Stimulated activated CD4-positive, alpha-beta T cell treated with anti-CD3 and anti-CD28 coated beads, Interleukin-4, amount 100 ng/mL, for 24 hours (primary cell): ENCODE measurements around the gene SLC2A4RG.
A peak's percentile ranks its signal among the peaks of the same experiment; 100 is the strongest.

Experiments
- DNase-seq: peaks from one replicate; pipeline ENCODE4 v3.0.0-alpha.2; 2020

Gene SLC2A4RG

DNA sequence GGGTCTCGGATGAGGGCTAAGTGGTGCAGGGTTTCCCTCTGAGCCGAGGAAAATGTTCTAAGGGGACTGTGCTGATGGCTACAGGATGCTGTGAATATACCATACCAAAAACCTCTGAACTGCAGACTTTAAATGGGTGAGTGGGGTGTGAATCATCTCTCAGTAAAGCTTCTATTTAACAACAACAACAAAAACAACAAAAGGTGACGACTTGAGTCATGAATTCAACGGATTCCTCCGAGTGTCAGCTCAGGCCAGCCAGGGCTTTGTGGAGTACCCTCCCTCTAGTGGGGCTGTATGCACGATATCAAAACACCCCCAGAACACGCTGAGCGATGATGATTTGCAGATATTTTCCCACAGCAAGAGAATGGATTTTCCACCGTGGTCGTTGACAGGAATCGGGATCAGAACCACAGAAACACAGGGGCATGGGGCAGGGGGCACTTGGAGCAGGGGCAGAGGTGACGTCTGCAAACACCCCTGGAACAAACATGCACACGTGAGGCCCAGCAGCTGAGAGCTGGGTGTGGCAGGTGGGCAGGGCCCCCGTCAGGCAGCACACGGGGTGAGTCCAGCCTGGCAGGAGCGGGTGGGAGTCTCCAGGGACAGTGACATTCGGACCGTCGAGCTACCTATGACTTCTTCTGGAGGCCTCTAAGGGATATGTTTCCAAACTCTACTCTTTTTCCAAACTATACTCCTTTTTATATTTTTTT lies 38.6 kb downstream of the SLC2A4RG start:
- DNase-seq: no peak

DNA sequence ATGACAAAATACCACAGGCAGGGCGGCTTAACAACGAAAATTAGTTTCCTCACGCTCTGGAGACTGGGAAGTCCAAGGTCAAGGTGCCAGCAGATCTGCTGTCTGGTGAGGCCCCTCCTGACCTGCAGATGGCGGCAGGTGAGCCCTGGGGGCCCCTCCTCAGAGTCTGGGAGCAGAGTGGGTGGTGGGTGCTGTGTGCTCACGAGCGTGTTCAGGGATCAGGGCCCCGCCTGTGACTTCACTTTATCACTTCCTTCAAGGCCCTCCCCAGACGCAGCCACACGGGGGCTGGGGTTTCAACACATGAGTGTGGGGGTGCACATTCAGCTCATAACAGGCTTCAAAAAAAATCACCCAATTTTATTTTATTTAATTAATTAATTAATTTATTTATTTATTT lies 39.3 kb downstream of the SLC2A4RG start:
- DNase-seq: no peak

DNA sequence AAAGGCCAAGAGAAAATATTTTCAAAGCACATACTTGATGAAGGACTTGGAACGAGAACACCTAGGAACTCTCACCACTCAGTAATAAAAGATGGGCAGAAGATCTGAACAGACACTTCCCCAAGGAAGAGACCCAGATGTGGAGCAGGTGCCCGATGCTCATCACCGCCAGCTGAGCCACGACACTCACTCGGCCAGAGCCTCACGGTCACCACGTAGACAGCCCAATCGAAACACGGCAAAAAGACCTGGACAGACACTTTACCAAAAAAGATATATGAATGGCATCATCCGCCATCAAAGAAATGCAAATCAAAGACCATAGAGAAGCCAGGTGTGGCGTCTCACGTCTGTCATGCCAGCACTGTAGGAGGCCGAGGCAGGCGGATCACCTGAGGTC lies 41.6 kb downstream of the SLC2A4RG start:
- no peak for DNase-seq

DNA sequence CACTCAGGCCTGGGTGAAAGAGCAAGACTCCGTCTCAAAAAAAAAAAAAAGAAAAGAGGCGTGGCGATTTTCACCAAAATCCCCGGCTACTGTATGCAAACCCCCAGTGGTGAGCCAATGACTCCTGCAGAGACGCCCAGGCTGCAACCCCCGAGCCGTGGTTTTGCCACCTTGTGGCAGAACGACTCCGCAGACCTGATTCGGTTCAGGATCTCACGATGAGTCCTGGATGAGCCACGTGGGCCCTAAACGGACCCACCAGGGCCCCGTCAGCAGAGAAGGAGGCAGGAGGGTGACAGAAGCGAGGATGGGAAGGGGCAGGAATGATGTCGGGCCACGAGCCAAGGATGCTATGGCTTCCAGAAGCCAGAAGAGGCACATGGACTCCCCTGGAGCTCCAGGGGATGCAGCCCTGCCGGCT lies 42.5 kb downstream of the SLC2A4RG start:
- DNase-seq: peak; percentile 33

DNA sequence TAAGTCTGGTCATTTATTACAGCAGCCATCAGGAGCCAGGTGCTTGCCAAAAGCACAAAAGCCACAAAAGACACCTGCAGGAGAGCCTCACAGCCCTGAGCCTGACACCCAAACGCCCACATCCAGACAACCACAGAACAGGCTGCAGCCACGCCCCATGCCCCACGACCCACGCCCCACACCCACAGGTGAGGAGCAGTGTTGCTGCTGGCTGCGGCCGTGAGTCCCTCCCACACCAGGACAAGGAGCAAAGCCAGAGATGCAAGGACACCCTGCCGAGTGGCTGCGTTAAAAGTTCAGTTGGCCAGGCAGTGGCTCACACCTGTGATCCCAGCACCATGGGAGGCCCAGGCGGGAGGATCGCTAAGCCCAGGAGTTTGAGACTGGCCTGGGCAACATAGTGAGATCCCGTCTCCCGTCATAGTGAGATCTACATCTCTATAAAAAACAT lies 43.0 kb downstream of the SLC2A4RG start:
- no peak for DNase-seq

DNA sequence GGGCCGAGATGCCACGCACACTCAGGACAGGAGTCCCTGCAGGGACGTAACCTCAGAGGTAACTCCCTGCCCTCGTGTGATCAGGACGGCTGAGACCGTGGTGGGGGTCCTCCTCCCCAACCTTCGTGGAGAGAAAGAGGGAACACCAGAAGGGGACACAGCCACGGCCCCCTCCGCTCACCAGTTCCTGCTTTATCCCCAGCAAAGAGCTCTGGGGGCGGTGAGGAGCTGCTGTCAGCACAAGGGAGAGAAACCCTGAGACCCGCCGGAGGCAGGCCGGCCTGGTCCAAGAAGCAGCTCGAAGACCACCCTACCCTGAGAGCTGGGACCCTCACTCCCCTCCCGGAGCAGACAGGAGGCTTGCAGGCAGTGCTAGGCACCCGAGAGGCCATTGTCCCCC lies 44.4 kb downstream of the SLC2A4RG start:
- no peak for DNase-seq

DNA sequence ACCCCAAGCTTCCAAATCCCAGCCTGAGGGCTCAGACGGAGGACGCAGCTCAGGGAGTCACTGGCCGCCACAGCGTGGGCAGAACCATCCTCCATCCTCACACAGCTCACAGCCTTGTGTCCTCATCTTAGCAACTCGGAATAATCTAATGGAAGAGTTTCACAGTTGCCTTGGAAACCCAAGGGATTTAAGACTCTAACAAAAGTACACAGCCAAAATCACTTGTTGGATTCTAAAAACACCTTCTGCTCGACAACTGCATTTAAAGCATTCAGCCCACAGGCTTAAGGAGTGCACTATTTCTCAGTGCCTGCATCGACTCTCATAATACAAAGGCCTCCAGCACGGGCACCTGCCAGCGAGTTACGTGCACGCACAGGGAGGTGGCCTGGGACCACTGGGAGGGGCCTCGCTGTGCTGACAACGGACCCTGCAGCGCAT lies 46.1 kb downstream of the SLC2A4RG start:
- DNase-seq: no peak

DNA sequence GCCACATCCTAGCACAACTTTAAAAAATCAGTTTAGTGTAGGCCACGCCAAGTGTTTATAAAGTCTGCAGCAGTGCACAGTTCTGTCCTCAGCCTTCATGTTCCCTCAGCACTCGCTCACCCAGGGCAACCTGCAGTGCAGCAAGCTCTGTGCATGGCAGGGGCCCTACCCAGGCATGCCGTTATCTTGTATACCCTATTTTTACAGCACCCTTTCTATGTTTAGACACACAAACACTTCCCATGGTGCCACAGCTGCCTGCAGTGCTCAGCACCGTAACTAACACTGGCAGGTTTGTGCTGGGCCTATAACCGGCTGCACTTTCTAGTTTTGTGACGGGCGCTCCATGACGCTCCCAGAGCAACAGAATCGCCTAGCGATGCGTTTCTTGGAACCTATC lies 47.7 kb downstream of the SLC2A4RG start:
- DNase-seq: no peak

DNA sequence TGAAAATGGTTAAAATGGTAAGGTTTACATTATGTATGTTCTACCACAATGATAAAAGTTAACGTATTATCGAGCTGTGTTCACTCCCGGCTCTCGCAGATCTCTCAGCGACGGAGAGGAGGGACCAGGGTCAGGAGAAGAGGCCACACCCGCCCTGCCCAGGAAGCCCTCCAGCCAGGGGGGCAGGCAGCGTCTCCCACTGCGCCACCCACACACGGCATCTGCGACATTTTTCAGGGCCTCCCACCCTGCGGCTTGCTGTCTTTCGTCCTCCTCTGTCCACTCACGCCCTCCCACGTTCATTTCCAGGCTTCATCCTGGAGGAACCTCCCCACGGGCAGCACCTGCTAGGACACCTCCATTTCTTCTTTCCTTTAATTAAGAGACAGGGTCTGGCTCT lies 48.2 kb downstream of the SLC2A4RG start:
- no peak for DNase-seq

DNA sequence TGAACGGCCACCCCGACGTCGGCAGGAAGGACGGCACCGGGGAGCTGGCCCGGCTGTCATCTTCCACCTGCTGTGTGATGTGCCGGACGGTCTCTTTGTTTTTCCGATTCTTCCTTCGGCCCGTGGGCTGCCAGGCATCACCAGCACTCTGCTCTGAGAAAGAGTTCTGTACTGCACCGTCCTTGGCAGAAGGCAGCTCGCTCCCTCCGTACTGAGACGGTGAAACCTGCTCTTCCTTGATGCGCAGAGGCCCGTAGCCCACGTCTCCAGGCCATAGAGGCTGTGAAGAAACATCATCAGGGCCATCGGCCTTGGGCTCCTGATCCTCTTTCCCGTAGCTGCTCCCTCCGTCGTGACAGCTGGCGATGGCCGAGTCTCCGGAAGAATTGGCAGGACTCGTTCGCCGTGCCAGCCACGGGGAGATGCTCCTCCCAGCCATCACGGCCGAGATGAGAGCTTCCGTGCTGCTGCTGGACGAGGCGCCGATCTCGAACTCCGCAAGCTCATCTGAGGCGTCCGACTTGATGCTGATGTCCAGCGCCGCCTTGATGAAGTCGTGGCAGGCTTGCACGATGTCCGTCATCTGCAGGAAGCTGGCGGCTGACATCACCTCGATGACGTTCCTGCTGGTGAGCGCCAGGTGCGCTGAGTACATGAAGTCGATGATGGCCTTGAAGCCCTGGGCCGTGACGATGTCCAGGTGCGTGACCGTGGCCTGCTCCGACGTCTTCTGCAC lies 50.4 kb downstream of the SLC2A4RG start:
- no peak for DNase-seq

DNA sequence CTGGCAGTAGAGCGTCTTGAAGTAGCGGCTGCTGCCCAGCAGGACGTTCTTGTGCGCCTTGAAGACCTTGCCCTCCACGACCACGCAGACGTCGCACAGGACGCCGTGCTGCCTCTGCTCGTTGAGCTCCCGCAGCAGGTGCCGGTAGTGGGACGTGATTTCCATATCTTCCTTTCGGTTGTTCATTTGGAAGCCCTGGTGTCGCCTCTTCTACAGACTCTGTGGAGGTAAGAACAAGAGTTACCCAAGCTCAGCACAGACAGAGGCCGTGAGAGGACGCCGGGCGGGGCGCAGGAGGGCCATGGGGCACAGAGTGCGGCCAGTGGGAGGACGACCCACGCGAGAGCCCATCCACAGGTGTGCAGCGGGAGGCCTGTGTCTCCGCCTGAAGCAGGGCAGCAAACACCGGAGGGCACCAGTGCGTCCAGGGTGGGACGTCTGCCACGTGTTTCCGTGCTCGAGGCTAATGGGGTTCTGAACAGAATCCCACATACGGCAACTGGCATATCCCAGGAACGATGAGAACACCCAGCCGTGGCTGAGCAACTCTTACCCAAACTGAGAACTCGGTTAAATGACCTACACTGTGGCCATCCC lies 51.1 kb downstream of the SLC2A4RG start:
- DNase-seq: no peak

DNA sequence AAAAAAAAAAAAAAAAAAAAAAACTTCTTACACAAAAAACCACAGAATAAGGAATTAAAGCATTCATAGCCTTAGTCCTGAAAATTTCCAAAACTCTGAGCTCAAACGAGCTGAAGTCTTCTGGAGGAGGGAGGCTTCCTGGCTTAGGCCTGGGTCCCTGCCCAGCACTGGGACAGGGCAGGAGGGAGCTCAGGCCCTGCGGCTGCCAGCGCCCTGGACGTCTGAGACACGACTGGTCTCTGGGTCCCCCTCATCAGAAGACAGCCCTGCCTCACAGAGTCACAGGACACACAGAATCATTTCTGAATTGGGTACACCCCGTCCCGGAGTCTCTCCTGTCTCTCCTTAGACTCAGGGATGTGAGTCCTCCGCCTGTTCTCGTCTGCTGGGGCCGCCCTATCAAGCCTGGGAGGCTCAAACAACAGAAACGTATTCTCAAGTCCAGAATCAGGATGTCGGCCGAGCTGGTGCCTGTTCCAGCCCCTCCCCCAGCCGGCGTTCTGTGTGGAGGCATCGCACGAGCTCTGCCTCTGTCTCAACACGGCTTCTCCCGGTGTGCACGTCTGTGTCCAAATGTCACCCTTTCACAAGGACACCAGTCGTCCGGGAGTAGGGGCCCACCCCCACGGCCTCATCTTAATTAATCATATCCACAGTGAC lies 52.1 kb downstream of the SLC2A4RG start:
- DNase-seq: no peak

DNA sequence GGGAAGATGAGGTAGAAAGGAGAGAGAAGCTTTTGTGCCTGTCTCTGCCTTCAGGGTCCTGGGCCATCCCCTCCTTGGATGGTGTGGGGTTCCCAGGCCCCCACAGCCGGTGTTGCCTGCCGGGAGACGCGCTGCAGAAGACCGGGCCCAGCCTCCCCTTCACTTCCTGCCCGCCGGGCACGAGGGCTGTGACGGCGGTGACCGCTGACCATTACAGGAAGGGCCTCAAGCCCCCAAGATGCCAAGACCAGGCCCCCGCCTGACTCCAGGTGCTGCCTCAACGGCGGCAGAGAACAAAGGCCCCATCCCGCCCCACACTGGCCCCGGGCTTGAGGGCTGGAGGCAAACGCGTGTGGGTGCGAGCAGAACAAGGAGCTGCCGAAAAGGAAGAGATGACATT lies 53.3 kb downstream of the SLC2A4RG start:
- no peak for DNase-seq
